IMR-90 (cell line): ENCODE results near the gene DUS3L. TPM values are rescaled to one million over a fixed set of nuclear protein-coding genes. Genes with fewer than 3 reads are reported as not detected.

Experiments
- ATAC-seq: fragments of 200-7000 bp; cut with Tn5 transposase; 2 replicates; pipeline ENCODE4 v1.9.1; 2020; ENCODE audit warnings: low read depth, mild to moderate bottlenecking, moderate library complexity
- BruUV-seq: library from RNA; stranded (reverse); fragments of 400-500 nt; replicated peaks from 2 replicates; lab custom pipeline; 2021; lab: Mats Ljungman, UMichigan
- CTCF ChIA-PET: fragments of 300-600 bp; formaldehyde crosslinking; extraction: SDS; loops from one replicate; lab custom pipeline; 2021; ENCODE audit warnings: antibody characterized with exemption; lab: Yijun Ruan, JAX
- POLR2A ChIA-PET: fragments of 300-600 bp; sonication (Branson Sonifier 250); formaldehyde crosslinking; loops from one replicate; lab custom pipeline; 2022; ENCODE audit warnings: antibody characterized with exemption; ENCODE audit not compliant: unreplicated experiment; lab: Charles Lee
- DNase-seq: peaks from one replicate; pipeline ENCODE4 v3.0.0; 2013
- H2AFZ ChIP-seq: replicated peaks from 2 replicates; pipeline ENCODE3; 2013; ENCODE audit warnings: low read length, mild to moderate bottlenecking; ENCODE audit not compliant: poor library complexity
- H2AK5ac ChIP-seq: 2 replicates; pipeline ENCODE4 v1.6.1; 2013; ENCODE audit warnings: low read depth, low read length, inconsistent platforms
- H2AK9ac ChIP-seq: replicated peaks from 2 replicates; pipeline ENCODE3; 2013; ENCODE audit warnings: mild to moderate bottlenecking, low read depth, low read length, moderate library complexity; ENCODE audit not compliant: poor library complexity
- H2BK120ac ChIP-seq: 2 replicates; pipeline ENCODE4 v1.6.1; 2013; ENCODE audit warnings: low read depth, low read length, inconsistent platforms
- H2BK15ac ChIP-seq: 3 replicates; pipeline ENCODE4 v1.6.1; 2013; ENCODE audit warnings: low read depth, low read length, inconsistent platforms
- H2BK20ac ChIP-seq: 2 replicates; pipeline ENCODE4 v1.6.1; 2013; ENCODE audit warnings: low read depth, mild to moderate bottlenecking, inconsistent platforms, low read length, moderate library complexity
- H2BK5ac ChIP-seq: 2 replicates; pipeline ENCODE4 v1.6.1; 2013; ENCODE audit warnings: mild to moderate bottlenecking, low read depth, low read length, inconsistent platforms; ENCODE audit not compliant: poor library complexity, severe bottlenecking
- H3K14ac ChIP-seq: replicated peaks from 2 replicates; pipeline ENCODE4 v1.6.1; 2013; ENCODE audit warnings: low read depth, low read length, inconsistent platforms
- H3K18ac ChIP-seq: 2 replicates; pipeline ENCODE4 v1.6.1; 2013; ENCODE audit warnings: low read depth, low read length, control low read depth
- H3K23ac ChIP-seq: 2 replicates; pipeline ENCODE4 v1.6.1; 2013; ENCODE audit warnings: low read depth, low read length, inconsistent platforms
- H3K27ac ChIP-seq: 2 replicates; pipeline ENCODE4 v1.5.1; 2013; ENCODE audit warnings: mild to moderate bottlenecking, control low read depth, low read length; ENCODE audit not compliant: insufficient read depth
- H3K27me3 ChIP-seq: 2 replicates; pipeline ENCODE4 v1.6.1; 2013; ENCODE audit warnings: low read length; ENCODE audit not compliant: control insufficient read depth, insufficient read depth
- H3K36me3 ChIP-seq: 2 replicates; pipeline ENCODE4 v1.6.1; 2013; ENCODE audit warnings: low read length, mixed read lengths; ENCODE audit not compliant: control insufficient read depth, insufficient read depth
- H3K4ac ChIP-seq: 2 replicates; pipeline ENCODE4 v1.6.1; 2013; ENCODE audit warnings: low read depth, low read length, inconsistent platforms
- H3K4me1 ChIP-seq: 2 replicates; pipeline ENCODE4 v1.6.1; 2013; ENCODE audit warnings: low read length, mixed read lengths; ENCODE audit not compliant: control insufficient read depth, insufficient read depth
- H3K4me2 ChIP-seq: 2 replicates; pipeline ENCODE4 v1.6.1; 2013; ENCODE audit warnings: low read depth, mild to moderate bottlenecking, control low read depth, low read length, moderate library complexity
- H3K4me3 ChIP-seq: 2 replicates; pipeline ENCODE4 v1.5.1; 2013; ENCODE audit warnings: low read depth, mild to moderate bottlenecking, control low read depth, low read length, moderate library complexity; ENCODE audit not compliant: insufficient read depth
- H3K56ac ChIP-seq: 2 replicates; pipeline ENCODE4 v1.6.1; 2013; ENCODE audit warnings: low read length, inconsistent platforms; ENCODE audit not compliant: insufficient read depth; ENCODE audit errors: extremely low read depth
- H3K79me1 ChIP-seq, 2 experiments: 2 replicates each; pipeline ENCODE4 v1.6.1; 2013; ENCODE audit warnings: low read length in 2 of 2, inconsistent platforms in 1 of 2, low read depth in 1 of 2
- H3K9ac ChIP-seq: 2 replicates; pipeline ENCODE4 v1.6.1; 2013; ENCODE audit warnings: low read depth, low read length, control low read depth
- H3K9me1 ChIP-seq: 2 replicates; pipeline ENCODE4 v1.6.1; 2013; ENCODE audit warnings: low read length, inconsistent platforms; ENCODE audit not compliant: insufficient read depth
- H3K9me3 ChIP-seq: 2 replicates; pipeline ENCODE4 v1.6.1; 2013; ENCODE audit warnings: low read length; ENCODE audit not compliant: control insufficient read depth, insufficient read depth
- H4K20me1 ChIP-seq: 2 replicates; pipeline ENCODE4 v1.6.1; 2013; ENCODE audit warnings: low read length, inconsistent platforms; ENCODE audit not compliant: insufficient read depth
- H4K5ac ChIP-seq: 2 replicates; pipeline ENCODE4 v1.6.1; 2013; ENCODE audit warnings: mild to moderate bottlenecking, low read depth, low read length, control low read depth
- H4K8ac ChIP-seq, 2 experiments: 2 replicates each; pipeline ENCODE4 v1.6.1; 2013; ENCODE audit warnings: low read depth in 2 of 2, low read length in 2 of 2, control low read depth in 1 of 2, inconsistent platforms in 1 of 2
- H4K91ac ChIP-seq: 2 replicates; pipeline ENCODE4 v1.6.1; 2013; ENCODE audit warnings: low read depth, low read length, inconsistent platforms; ENCODE audit not compliant: insufficient read depth
- BHLHE40 ChIP-seq: fragments of 150-350 bp; IDR thresholded peaks from 2 replicates; pipeline ENCODE4 v1.6.1; 2016; ENCODE audit warnings: mild to moderate bottlenecking, low read depth, low read length
- CEBPB ChIP-seq: IDR thresholded peaks from 2 replicates; pipeline ENCODE4 v1.6.1; 2012; ENCODE audit warnings: low read depth, low read length, improper control_type of control experiment
- CHD1 ChIP-seq: IDR thresholded peaks from 2 replicates; pipeline ENCODE4 v1.6.1; 2012; ENCODE audit warnings: low read depth, low read length, improper control_type of control experiment
- CTCF ChIP-seq: conservative IDR thresholded peaks from 2 replicates; pipeline ENCODE4 v1.5.1; 2012; ENCODE audit warnings: mild to moderate bottlenecking, low read depth, low read length, improper control_type of control experiment
- ELK1 ChIP-seq: fragments of 150-350 bp; IDR thresholded peaks from 2 replicates; pipeline ENCODE4 v1.6.1; 2016; ENCODE audit warnings: low read depth, mild to moderate bottlenecking, low read length, moderate library complexity, borderline replicate concordance
- FOS ChIP-seq: fragments of 150-350 bp; IDR thresholded peaks from 2 replicates; pipeline ENCODE4 v1.6.1; 2016; ENCODE audit warnings: low read depth, low read length
- MAFK ChIP-seq: IDR thresholded peaks from 2 replicates; pipeline ENCODE4 v1.6.1; 2012; ENCODE audit warnings: low read depth, low read length, improper control_type of control experiment
- MAZ ChIP-seq: IDR thresholded peaks from 2 replicates; pipeline ENCODE4 v1.6.1; 2012; ENCODE audit warnings: low read depth, mild to moderate bottlenecking, low read length, improper control_type of control experiment, moderate library complexity, borderline replicate concordance
- MXI1 ChIP-seq: IDR thresholded peaks from 2 replicates; pipeline ENCODE4 v1.6.1; 2012; ENCODE audit warnings: low read depth, mild to moderate bottlenecking, low read length, moderate library complexity, borderline replicate concordance
- NFE2L2 ChIP-seq: fragments of 150-350 bp; IDR thresholded peaks from 2 replicates; pipeline ENCODE4 v1.6.1; 2016; ENCODE audit warnings: low read depth, mild to moderate bottlenecking, low read length
- POLR2A ChIP-seq: IDR thresholded peaks from 2 replicates; pipeline ENCODE4 v1.6.1; 2012; ENCODE audit warnings: mild to moderate bottlenecking, low read depth, low read length
- RAD21 ChIP-seq: IDR thresholded peaks from 2 replicates; pipeline ENCODE4 v1.6.1; 2012; ENCODE audit warnings: low read length, improper control_type of control experiment
- RCOR1 ChIP-seq: IDR thresholded peaks from 2 replicates; pipeline ENCODE4 v1.6.1; 2012; ENCODE audit warnings: mild to moderate bottlenecking, low read length, improper control_type of control experiment; ENCODE audit not compliant: insufficient replicate concordance
- RFX5 ChIP-seq: IDR thresholded peaks from 2 replicates; pipeline ENCODE4 v1.8.0; 2012; ENCODE audit warnings: low read depth, mild to moderate bottlenecking, low read length, moderate library complexity
- SMC3 ChIP-seq: fragments of 150-350 bp; IDR thresholded peaks from 2 replicates; pipeline ENCODE4 v1.6.1; 2016; ENCODE audit warnings: low read depth, mild to moderate bottlenecking, antibody characterized with exemption, low read length, moderate library complexity
- USF2 ChIP-seq: fragments of 150-350 bp; IDR thresholded peaks from 2 replicates; pipeline ENCODE4 v1.6.1; 2017; ENCODE audit warnings: mild to moderate bottlenecking, antibody characterized with exemption, low read length, low read depth
- WGBS, 2 experiments: methylation state at CpG; one replicate each; pipeline versions ENCODE4 v1.1.5 to v1.1.7; 2013; ENCODE audit warnings: missing lambda C conversion rate in 2 of 2; ENCODE audit not compliant: insufficient read length in 1 of 2; ENCODE audit errors: extremely low coverage in 2 of 2; 5-methylcytosine and 5-hydroxymethylcytosine counted together
- dilution Hi-C: fragments of 300-500 bp; cut with HindIII; formaldehyde crosslinking; loops from one replicate; pipeline ENCODE4 v1.14.3; 2018; ENCODE audit warnings: low sequenced_read_pairs; ENCODE audit not compliant: unreplicated experiment
- in situ Hi-C: fragments of 300-500 bp; cut with MboI; formaldehyde crosslinking; loops from 3 replicates; pipeline ENCODE4 v1.14.3; 2019; ENCODE audit warnings: low sequenced_read_pairs, inconsistent platforms, mixed read lengths
- intact Hi-C: fragments of 100-400 bp; cut with micrococcal nuclease; formaldehyde crosslinking; loops from 2 replicates; pipeline ENCODE4 v1.10.0; 2022
- polyA plus RNA-seq, 3 experiments: library from polyadenylated mRNA; depleted of rRNA; stranded (reverse); fragments of >200 nt; gene quantifications; 2 replicates each; pipeline ENCODE4 v1.2.3, GENCODE V29; 2012; ENCODE audit warnings: low replicate concordance in 1 of 3
- total RNA-seq: library from RNA; depleted of rRNA; stranded (reverse); fragments of >200 nt; gene quantifications from 2 replicates; pipeline ENCODE4 v1.2.3, GENCODE V29; 2012

The DUS3L gene
- total and polyA plus RNA-seq, 2 of the 4 experiments (the other 2 are of a cell fraction), result 12.4 to 21.3 TPM

- Histone ChIP-seq H4K91ac (no peak overlapping the region), H2BK15ac (no peak overlapping the region), H3K27me3 (no peaks in the 10 kb centered on the region), H3K27ac (no peak overlapping the region), H3K4ac (no peak overlapping the region), H3K4me2 (no peak overlapping the region), H2AFZ (no peak overlapping the region), H3K4me3 (no peak overlapping the region), H3K23ac (no peak overlapping the region), H2AK9ac (no peak overlapping the region), H3K9me3 (0 out of 2 replicates have a peak, but pooled peaks cover 3% of the 10 kb centered on the region), H3K9me1 (no peaks in the 10 kb centered on the region), H3K9ac (no peak overlapping the region), H3K14ac (no peak overlapping the region), H4K20me1 (no peaks in the 10 kb centered on the region), H3K36me3 (no peaks in the 10 kb centered on the region), H4K8ac (no peak overlapping the region), H2BK120ac (no peak overlapping the region), H2BK20ac (no peak overlapping the region), H3K56ac (no peak overlapping the region), H3K4me1 (no peaks in the 10 kb centered on the region), H3K18ac (no peak overlapping the region), H4K5ac (no peak overlapping the region), H2AK5ac (no peak overlapping the region), H3K79me1 (no peaks in the 10 kb centered on the region), H2BK5ac (no peak overlapping the region)
- ATAC-seq, result no peak
- ChIA-PET CTCF (no interaction called here), POLR2A (no interaction called here)
- no peak for TF ChIP-seq POLR2A
- no peak for TF ChIP-seq RFX5
- TF ChIP-seq MAFK, result no peak
- no peak for TF ChIP-seq CEBPB
- TF ChIP-seq RCOR1, result no peak
- no peak for TF ChIP-seq ELK1
- TF ChIP-seq NFE2L2, result no peak
- no peak for TF ChIP-seq MAZ
- no peak for TF ChIP-seq CTCF
- no peak for TF ChIP-seq BHLHE40
- no peak for TF ChIP-seq MXI1
- TF ChIP-seq SMC3, result no peak
- TF ChIP-seq RAD21, result no peak
- TF ChIP-seq FOS, result no peak
- no peak for TF ChIP-seq USF2
- no peak for TF ChIP-seq CHD1
- DNase-seq, result no peak
- intact Hi-C loops, result no loop called here
- in situ Hi-C loops, result no loop called here
- dilution Hi-C loops, result no loop called here
- no TSS peak for BruUV-seq
- WGBS, 2 experiments, result 100% methylated on average over 1 of the region's 3 CpGs; no CpG with 5 or more reads in 1 of the 2 experiments
Measured at GRCh38 chr19:5765220-5765619, 25.7 kb downstream of the DUS3L start.
